Osteoblast (primary cell): ENCODE measurements around the gene DTL. TPM values are rescaled to one million over a fixed set of nuclear protein-coding genes. Genes with fewer than 3 reads are reported as not detected.

ENCODE experiments used
- DNase-seq: peaks from one replicate; pipeline ENCODE4 v3.0.0; 2011; ENCODE audit warnings: low spot score, mixed read lengths; ENCODE audit not compliant: insufficient read length; ENCODE audit errors: missing footprints
- H2AFZ ChIP-seq: 2 replicates; pipeline ENCODE4 v1.6.0; 2011; ENCODE audit warnings: mild to moderate bottlenecking, low read length
- H3K27ac ChIP-seq: 2 replicates; pipeline ENCODE4 v1.5.1; 2011; ENCODE audit warnings: mild to moderate bottlenecking, low read depth, low read length, moderate library complexity
- H3K27me3 ChIP-seq: 2 replicates; pipeline ENCODE4 v1.6.0; 2012; ENCODE audit warnings: mild to moderate bottlenecking, control low read depth, inconsistent platforms, low read length, moderate library complexity; ENCODE audit not compliant: insufficient read depth
- H3K36me3 ChIP-seq: 2 replicates; pipeline ENCODE4 v1.5.1; 2011; ENCODE audit warnings: mild to moderate bottlenecking, low read length, control low read depth, moderate library complexity; ENCODE audit not compliant: insufficient read depth
- H3K4me1 ChIP-seq: 2 replicates; pipeline ENCODE4 v1.5.1; 2011; ENCODE audit warnings: mild to moderate bottlenecking, low read length, control low read depth, moderate library complexity; ENCODE audit not compliant: insufficient read depth
- H3K4me2 ChIP-seq: 2 replicates; pipeline ENCODE4 v1.6.0; 2011; ENCODE audit warnings: mild to moderate bottlenecking, low read length; ENCODE audit not compliant: insufficient read depth
- H3K4me3 ChIP-seq: fragments of 200-600 bp; sonication (generic); 3 replicates; pipeline ENCODE4 v1.5.1; 2012; ENCODE audit warnings: mild to moderate bottlenecking, low read length, inconsistent platforms; ENCODE audit not compliant: insufficient read depth
- H3K79me2 ChIP-seq: 2 replicates; pipeline ENCODE4 v1.6.0; 2012; ENCODE audit warnings: mild to moderate bottlenecking, low read length, control low read depth, inconsistent platforms; ENCODE audit not compliant: insufficient read depth
- H3K9me3 ChIP-seq: 2 replicates; pipeline ENCODE4 v1.5.1; 2011; ENCODE audit warnings: low read depth, low read length, control low read depth
- H4K20me1 ChIP-seq: 2 replicates; pipeline ENCODE4 v1.6.0; 2012; ENCODE audit warnings: mild to moderate bottlenecking, low read length, control low read depth; ENCODE audit not compliant: insufficient read depth
- total RNA-seq: library from RNA; depleted of rRNA; stranded (reverse); fragments of >200 nt; gene quantifications from 2 replicates; pipeline ENCODE4 v1.2.3, GENCODE V29; 2012
- TF ChIP-seq, protein P1 (sequence below): IDR thresholded peaks from 2 replicates; pipeline ENCODE4 v1.5.1; 2011; ENCODE audit warnings: mild to moderate bottlenecking, low read depth, low read length, moderate library complexity; ENCODE audit errors: extremely low read depth

Gene DTL
- total RNA-seq, 1 donor = 2.9 TPM

DNA sequence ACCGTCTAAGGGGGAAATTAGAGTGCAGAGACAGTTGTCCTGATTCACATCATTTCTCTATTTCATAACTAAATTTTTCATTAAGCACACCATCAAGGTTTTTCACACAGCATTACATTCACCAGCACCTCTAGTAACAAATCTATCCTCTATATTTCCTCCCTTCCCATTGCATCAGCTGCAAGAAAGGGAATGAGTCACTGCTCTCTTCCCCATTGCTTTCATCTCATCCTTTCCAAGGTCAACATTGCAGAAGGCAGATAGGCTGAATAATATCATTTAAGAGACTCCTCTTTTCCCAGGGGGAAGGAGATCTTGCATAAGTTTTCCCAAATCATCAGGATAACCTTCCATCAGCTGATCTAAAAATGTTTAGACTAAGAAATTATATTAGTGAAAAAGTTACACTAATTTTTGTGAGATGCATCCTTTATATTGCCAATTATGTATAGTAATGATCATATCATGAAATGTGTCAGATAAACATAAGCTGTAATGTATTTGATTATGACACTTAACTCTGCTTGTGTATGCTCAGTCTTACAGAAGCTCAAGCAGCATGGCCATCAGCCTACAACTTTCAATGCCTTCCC, 4.5 kb upstream of the DTL start:
- Histone ChIP-seq H3K36me3 (no peaks in the 10 kb centered on the region), H3K9me3 (no peaks in the 10 kb centered on the region), H4K20me1 (peaks cover 6% of the 10 kb centered on the region), H3K79me2 (peaks cover 69% of the 10 kb centered on the region), H3K4me1 (peaks cover 31% of the 10 kb centered on the region), H3K4me3 (peak overlapping the region; percentile 41), H3K27me3 (no peaks in the 10 kb centered on the region), H2AFZ (peak overlapping the region; percentile 7), H3K27ac (peak overlapping the region; percentile 95), H3K4me2 (peak overlapping the region; percentile 72)
- peak; percentile 76 for DNase-seq
- TF ChIP-seq, protein P1, sequence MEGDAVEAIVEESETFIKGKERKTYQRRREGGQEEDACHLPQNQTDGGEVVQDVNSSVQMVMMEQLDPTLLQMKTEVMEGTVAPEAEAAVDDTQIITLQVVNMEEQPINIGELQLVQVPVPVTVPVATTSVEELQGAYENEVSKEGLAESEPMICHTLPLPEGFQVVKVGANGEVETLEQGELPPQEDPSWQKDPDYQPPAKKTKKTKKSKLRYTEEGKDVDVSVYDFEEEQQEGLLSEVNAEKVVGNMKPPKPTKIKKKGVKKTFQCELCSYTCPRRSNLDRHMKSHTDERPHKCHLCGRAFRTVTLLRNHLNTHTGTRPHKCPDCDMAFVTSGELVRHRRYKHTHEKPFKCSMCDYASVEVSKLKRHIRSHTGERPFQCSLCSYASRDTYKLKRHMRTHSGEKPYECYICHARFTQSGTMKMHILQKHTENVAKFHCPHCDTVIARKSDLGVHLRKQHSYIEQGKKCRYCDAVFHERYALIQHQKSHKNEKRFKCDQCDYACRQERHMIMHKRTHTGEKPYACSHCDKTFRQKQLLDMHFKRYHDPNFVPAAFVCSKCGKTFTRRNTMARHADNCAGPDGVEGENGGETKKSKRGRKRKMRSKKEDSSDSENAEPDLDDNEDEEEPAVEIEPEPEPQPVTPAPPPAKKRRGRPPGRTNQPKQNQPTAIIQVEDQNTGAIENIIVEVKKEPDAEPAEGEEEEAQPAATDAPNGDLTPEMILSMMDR = no peak

DNA sequence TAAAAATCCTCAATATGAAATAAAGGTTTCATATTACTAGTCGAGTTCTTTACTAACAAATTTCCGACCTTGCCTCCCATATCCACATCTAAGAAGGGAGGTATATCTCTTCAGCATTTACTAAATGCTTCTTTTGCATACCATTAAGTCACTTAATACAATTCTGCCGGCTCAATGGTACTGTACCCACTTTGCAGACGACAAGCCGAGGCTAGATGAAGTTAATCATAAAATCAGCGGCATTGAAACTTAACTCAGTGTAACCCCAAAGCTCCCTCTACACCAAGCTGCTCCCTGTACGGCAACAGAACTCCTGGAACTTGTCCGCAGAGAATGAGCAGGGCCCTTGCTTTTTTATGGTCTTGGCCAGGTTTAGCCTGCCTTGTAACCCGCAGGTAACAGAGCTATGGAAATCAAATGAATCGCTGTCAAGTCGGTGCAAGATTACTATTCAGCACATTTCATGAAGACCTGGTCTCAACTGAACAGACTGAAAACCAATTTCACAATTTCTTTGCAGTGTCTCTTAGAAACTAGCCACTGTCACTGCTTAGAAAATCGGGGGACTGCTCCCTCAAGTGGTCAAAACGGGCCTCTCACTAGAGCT, 929 bp upstream of the DTL start:
- Histone ChIP-seq H3K36me3 (no peaks in the 10 kb centered on the region), H3K4me2 (peak overlapping the region; percentile 95), H3K79me2 (peaks cover 67% of the 10 kb centered on the region), H4K20me1 (peaks cover 6% of the 10 kb centered on the region), H3K4me1 (peaks cover 47% of the 10 kb centered on the region), H2AFZ (peak overlapping the region; percentile 86), H3K4me3 (peak overlapping the region; percentile 83), H3K9me3 (no peaks in the 10 kb centered on the region), H3K27ac (peak overlapping the region; percentile 77), H3K27me3 (no peaks in the 10 kb centered on the region)
- TF ChIP-seq, protein P1 = no peak
- no peak for DNase-seq

DNA sequence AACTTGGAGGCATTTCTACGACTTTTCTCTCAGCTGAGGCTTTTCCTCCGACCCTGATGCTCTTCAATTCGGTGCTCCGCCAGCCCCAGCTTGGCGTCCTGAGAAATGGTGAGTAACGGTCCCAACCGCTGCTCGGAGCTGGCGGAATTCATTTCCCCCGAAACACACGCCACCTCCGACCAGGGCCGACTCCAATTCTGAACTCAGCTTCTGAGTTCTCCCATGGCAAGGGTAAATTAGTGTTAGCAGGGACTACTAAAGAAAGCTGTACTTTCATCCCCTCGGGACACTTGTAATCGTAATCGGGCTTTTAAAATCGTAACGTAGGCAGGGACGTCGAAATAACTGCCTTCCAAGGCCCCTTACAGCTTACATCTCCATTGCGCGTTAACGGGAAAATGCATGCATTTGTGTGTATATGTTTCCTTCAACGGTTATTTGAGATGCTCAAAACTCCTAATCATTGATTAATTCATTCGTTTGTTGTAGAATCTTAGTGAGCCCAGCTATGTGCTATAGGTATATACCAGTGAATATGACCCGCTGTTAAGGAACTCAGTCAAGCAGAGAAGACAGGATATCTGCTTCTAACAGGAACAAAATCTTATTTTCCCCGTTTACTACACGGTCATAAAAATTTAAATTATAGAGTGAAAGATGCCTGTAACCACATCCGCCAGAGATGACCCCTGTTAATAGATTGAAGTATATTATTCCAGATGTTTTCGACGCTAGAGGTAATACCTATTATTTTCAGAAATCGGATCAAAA, 472 bp downstream of the DTL start:
- TF ChIP-seq, protein P1 = no peak
- Histone ChIP-seq H3K27ac (peak overlapping the region; percentile 77), H2AFZ (peak overlapping the region; percentile 98), H3K36me3 (no peaks in the 10 kb centered on the region), H3K9me3 (no peaks in the 10 kb centered on the region), H3K4me1 (peaks cover 44% of the 10 kb centered on the region), H4K20me1 (no peaks in the 10 kb centered on the region), H3K79me2 (peaks cover 75% of the 10 kb centered on the region), H3K4me3 (peak overlapping the region; percentile 83), H3K27me3 (no peaks in the 10 kb centered on the region), H3K4me2 (peak overlapping the region; percentile 95)
- peak; percentile 55 for DNase-seq

DNA sequence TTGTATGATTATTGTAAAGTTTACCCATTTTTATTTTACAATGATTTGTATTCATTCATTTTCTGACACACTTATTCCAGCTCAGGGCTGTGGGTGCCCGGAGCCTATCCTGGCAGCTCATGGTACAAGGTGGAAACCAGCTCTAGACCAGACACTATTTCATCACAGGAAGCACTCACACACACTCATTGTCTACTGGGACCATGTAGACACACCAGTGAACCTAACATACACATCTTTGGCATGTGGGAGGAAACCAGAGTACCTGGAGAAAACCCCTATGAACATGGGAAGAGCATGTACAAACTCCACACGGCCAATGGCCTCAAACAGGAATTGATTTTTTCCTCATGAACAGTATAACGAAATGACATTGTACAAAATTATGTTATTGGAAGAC, 2.4 kb downstream of the DTL start:
- Histone ChIP-seq H3K4me2 (peak overlapping the region; percentile 95), H3K4me3 (peak overlapping the region; percentile 21), H3K27ac (peak overlapping the region; percentile 44), H3K4me1 (peaks cover 40% of the 10 kb centered on the region), H3K9me3 (no peaks in the 10 kb centered on the region), H3K79me2 (peaks cover 76% of the 10 kb centered on the region), H2AFZ (peak overlapping the region; percentile 98), H4K20me1 (no peaks in the 10 kb centered on the region), H3K36me3 (no peaks in the 10 kb centered on the region), H3K27me3 (no peaks in the 10 kb centered on the region)
- no peak for DNase-seq
- TF ChIP-seq, protein P1 = no peak
